DND-41 (cell line): ENCODE results near the gene CDK19.

Source experiments
- CTCF ChIP-seq: IDR thresholded peaks from 2 replicates; pipeline ENCODE4 v1.5.1; 2012; ENCODE audit warnings: borderline replicate concordance, low read length, moderate library complexity, mild to moderate bottlenecking; ENCODE audit not compliant: poor library complexity, severe bottlenecking; ENCODE audit errors: extremely low read depth
- EZH2 ChIP-seq: IDR thresholded peaks from 3 replicates; pipeline ENCODE4 v1.6.1; 2012; ENCODE audit warnings: borderline replicate concordance, low read depth, mild to moderate bottlenecking, moderate library complexity, low read length, inconsistent platforms; ENCODE audit not compliant: severe bottlenecking

DNA sequence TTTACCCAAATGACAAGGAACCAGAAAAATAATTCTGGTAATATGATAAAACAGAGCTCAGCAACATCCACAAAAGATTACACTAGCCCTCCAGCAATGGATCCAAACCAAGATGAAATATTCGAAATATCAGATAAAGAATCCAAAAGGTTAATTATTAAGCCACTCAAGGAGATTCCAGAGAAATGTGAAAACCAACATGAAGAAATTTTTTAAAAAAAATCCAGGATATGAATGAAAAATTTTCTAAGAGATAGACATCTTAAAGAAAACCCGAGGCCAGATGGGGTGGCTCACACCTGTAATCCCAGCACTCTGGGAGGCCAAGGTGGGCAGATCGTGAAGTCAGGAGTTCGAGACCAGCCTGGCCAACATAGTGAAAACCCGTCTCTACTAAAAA is 124.4 kb downstream of the CDK19 start:
- no peak for TF ChIP-seq EZH2
- TF ChIP-seq CTCF: no peak
